Activated CD8-positive, alpha-beta memory T cell treated with anti-CD3 and anti-CD28 coated beads for 1 hour (primary cell): ENCODE data around the gene FRMPD1.

Experiments used
- DNase-seq, 2 donors: peaks; one replicate each; pipeline ENCODE4 v3.0.0-alpha.2; 2020; ENCODE audit warnings: low read depth in 1 of 2; ENCODE audit errors: extremely low read depth in 1 of 2

Gene FRMPD1

GRCh38 chr9:37625758-37626147 is 25.0 kb upstream of the FRMPD1 start:
- no peak for DNase-seq

- DNase-seq = no peak
Observed at GRCh38 chr9:37626708-37627292, 24.0 kb upstream of the FRMPD1 start.

- no peak for DNase-seq
Observed at GRCh38 chr9:37632479-37632878, 18.3 kb upstream of the FRMPD1 start.

- DNase-seq = no peak
Observed at GRCh38 chr9:37635808-37636207, 14.9 kb upstream of the FRMPD1 start.

GRCh38 chr9:37636511-37637448 is 14.0 kb upstream of the FRMPD1 start:
- DNase-seq = no peak

GRCh38 chr9:37639109-37639762 is 11.5 kb upstream of the FRMPD1 start:
- DNase-seq = no peak

- DNase-seq = no peak
Observed at GRCh38 chr9:37639841-37640240, 10.9 kb upstream of the FRMPD1 start.

- no peak for DNase-seq
Observed at GRCh38 chr9:37640246-37640645, 10.5 kb upstream of the FRMPD1 start.

- no peak for DNase-seq
Observed at GRCh38 chr9:37641331-37641730, 9.4 kb upstream of the FRMPD1 start.

- no peak for DNase-seq
Observed at GRCh38 chr9:37643214-37643613, 7.5 kb upstream of the FRMPD1 start.

GRCh38 chr9:37645903-37646506 is 4.7 kb upstream of the FRMPD1 start:
- no peak for DNase-seq

- DNase-seq = no peak
Observed at GRCh38 chr9:37650299-37650872, 368 bp upstream of the FRMPD1 start.

- no peak for DNase-seq
Observed at GRCh38 chr9:37652261-37652660, 1.5 kb downstream of the FRMPD1 start.

- no peak for DNase-seq
Observed at GRCh38 chr9:37653385-37653784, 2.6 kb downstream of the FRMPD1 start.

- no peak for DNase-seq
Observed at GRCh38 chr9:37656936-37657335, 6.2 kb downstream of the FRMPD1 start.

GRCh38 chr9:37660691-37661090 is 9.9 kb downstream of the FRMPD1 start:
- DNase-seq = no peak

- DNase-seq = no peak
Observed at GRCh38 chr9:37663926-37664325, 13.2 kb downstream of the FRMPD1 start.

GRCh38 chr9:37667706-37668105 is 17.0 kb downstream of the FRMPD1 start:
- no peak for DNase-seq

- DNase-seq = no peak
Observed at GRCh38 chr9:37668116-37668601, 17.4 kb downstream of the FRMPD1 start.

GRCh38 chr9:37669232-37669631 is 18.5 kb downstream of the FRMPD1 start:
- DNase-seq = no peak

- DNase-seq = no peak
Observed at GRCh38 chr9:37675661-37676060, 24.9 kb downstream of the FRMPD1 start.
